ENCODE data around the gene CRISPLD2.

DNA sequence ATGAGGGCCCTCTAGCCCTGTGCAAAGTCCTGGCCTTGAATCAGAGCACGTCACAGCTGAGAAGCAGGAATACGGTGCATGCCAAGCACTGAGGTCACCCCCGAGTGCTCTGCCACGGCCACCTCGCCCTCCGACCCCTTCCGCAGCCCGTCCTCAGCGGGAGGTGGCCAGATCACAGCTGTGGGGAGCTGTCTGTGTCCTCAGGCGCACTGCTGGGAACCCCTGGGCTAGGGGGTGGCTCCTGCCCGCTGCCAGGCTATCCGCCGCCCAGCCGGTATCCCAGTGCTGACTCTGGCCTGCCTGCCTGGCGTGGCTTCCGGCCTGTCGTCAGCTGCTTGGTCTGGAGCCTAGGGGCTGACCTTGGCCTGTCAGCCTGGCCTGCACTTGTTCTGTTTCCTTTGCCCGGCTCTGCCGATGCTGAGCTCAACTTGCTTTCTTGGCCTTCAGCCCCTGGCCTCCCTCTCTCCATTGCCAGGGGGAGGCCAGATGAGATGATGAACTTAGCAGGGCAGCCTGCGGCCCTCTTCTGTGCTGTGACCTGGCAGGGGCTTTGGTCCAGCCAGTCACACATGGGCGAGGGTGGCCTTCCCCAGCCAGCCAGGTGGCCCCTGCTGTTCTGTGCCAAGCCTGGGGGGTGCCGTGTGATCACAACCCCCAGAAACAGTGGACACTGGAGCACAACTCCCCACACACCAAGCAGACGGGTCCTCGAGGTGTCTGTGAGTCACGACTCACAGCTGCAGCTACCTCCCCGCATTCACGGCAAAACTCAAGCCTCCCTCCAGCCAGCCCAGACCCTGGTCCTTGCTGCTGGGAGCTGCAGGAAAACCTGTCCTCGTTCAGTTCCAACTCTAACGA, 114.2 kb downstream of the CRISPLD2 start:
- TF ChIP-seq, protein P1, sequence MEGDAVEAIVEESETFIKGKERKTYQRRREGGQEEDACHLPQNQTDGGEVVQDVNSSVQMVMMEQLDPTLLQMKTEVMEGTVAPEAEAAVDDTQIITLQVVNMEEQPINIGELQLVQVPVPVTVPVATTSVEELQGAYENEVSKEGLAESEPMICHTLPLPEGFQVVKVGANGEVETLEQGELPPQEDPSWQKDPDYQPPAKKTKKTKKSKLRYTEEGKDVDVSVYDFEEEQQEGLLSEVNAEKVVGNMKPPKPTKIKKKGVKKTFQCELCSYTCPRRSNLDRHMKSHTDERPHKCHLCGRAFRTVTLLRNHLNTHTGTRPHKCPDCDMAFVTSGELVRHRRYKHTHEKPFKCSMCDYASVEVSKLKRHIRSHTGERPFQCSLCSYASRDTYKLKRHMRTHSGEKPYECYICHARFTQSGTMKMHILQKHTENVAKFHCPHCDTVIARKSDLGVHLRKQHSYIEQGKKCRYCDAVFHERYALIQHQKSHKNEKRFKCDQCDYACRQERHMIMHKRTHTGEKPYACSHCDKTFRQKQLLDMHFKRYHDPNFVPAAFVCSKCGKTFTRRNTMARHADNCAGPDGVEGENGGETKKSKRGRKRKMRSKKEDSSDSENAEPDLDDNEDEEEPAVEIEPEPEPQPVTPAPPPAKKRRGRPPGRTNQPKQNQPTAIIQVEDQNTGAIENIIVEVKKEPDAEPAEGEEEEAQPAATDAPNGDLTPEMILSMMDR (conservative IDR thresholded peaks at IDR 0.05 in 1 of 2, IDR thresholded peaks at IDR 0.05 in 1 of 2; ENCODE audit: low read depth in 1 of 2, low read length in 2 of 2): no peak
- TF ChIP-seq EZH2 (IDR thresholded peaks at IDR 0.05; ENCODE audit: low read length, missing control alignments): no peak
